NCI-H1092 (cell line): ENCODE results near the gene CAMK2A.

Experiments
- DNase-seq: peaks from one replicate; lab custom pipeline; 2025; lab: John Stamatoyannopoulos, UW

CAMK2A gene

GRCh38 chr5:150210644-150211043 lies 78.9 kb downstream of the CAMK2A start:
- no peak for DNase-seq

GRCh38 chr5:150209099-150209635 lies 80.4 kb downstream of the CAMK2A start:
- no peak for DNase-seq

DNA sequence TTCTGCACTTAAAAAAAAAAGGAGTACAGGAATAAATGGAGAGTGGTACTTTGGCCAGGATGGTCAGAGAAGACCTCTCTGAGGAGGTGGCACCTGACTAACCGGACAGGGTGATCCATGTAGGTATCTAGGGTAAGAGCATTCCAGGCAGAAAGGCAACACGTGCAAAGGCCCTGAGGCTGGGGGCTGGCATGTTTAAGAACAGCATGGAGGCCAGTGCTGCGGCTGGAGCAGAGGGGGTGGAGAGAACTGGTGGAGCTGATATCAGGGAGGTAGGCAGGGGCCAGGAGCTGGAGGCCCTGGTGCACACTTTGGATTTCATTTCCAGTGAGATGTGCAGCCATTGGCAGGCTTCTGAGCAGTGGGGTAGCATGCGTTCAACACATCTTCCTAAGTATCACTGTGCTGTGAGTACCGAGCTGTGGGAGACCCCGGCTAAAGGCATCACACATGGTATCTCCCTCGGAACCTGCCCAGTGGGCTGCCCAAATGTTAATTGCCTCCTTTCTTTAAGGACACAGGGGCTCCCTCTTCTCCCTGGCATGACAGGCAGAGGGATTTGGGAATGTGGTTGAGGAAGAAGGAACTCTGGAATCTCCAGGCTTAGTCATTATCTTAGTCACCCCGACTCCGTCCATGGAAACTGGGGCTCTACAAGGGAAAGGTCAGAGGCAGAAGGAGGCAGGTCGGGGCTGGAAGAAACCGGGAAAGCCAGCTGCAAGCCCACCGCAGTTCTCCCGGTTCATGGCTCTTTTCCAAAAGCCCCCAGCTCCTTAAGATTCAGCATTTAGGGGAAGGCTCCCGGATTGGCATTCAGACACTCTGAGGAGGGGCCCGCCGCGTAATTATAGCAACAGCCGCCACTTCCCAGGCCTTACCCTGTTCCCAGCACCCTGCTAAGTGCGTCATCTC lies 81.1 kb downstream of the CAMK2A start:
- DNase-seq = no peak

GRCh38 chr5:150206779-150207115 lies 82.8 kb downstream of the CAMK2A start:
- no peak for DNase-seq

GRCh38 chr5:150206098-150206778 lies 83.3 kb downstream of the CAMK2A start:
- no peak for DNase-seq

DNA sequence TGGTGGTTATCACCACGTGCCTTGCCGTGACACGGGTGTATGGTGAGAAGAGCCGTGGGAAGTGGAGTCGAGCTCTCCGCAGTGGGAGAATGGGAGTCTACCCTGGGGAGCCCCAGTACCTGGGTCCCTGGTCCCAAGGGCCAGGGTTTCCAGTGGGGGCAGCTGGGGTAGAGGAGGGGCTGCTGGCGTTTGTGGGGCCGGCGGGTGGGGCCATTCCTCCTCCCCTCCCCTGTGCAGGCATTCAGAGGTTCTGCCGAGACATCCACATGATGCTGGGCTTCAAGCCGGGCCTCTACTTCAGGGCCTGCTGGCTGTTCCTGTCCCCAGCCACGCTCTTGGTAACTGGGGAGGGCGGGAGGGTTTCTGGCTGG lies 85.0 kb downstream of the CAMK2A start:
- no peak for DNase-seq

GRCh38 chr5:150203832-150204589 lies 85.6 kb downstream of the CAMK2A start:
- DNase-seq = no peak

DNA sequence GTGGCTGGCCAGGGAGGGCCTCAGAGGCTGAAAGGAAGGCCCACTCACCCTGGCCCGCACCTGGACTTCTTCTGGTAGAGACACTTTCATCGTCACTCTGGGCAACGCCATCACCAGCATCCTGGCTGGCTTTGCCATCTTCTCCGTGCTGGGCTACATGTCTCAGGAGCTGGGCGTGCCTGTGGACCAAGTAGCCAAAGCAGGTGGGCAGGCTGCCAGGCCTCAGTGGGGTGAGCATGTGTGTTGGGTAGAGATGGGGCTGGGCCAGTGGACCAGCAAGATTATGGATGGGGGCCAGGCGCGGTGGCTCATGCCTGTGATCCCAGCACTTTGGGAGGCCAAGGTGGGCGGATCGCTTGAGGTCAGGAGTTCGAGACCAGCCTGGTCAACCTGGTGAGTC lies 87.1 kb downstream of the CAMK2A start:
- no peak for DNase-seq

GRCh38 chr5:150197476-150197875 lies 92.1 kb downstream of the CAMK2A start:
- no peak for DNase-seq

DNA sequence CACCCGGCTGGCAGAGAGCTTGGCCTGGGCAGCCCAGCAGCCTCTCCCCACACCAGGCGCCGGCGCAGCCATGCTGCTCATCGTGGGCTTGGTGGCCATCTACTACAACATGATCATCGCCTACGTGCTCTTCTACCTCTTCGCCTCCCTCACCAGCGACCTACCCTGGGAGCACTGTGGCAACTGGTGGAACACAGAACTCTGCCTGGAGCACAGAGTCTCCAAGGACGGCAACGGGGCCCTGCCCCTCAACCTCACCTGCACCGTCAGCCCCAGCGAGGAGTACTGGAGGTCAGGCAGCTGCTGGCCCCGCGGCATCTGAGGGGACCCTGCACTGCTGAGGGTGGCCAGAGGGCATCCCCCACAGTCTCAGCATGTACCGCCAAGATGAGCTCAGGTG lies 92.6 kb downstream of the CAMK2A start:
- DNase-seq = no peak

GRCh38 chr5:150196514-150196913 lies 93.1 kb downstream of the CAMK2A start:
- no peak for DNase-seq

- DNase-seq = no peak
Observed at GRCh38 chr5:150195736-150196485, 93.7 kb downstream of the CAMK2A start.

- no peak for DNase-seq
Observed at GRCh38 chr5:150192462-150192861, 97.1 kb downstream of the CAMK2A start.

DNA sequence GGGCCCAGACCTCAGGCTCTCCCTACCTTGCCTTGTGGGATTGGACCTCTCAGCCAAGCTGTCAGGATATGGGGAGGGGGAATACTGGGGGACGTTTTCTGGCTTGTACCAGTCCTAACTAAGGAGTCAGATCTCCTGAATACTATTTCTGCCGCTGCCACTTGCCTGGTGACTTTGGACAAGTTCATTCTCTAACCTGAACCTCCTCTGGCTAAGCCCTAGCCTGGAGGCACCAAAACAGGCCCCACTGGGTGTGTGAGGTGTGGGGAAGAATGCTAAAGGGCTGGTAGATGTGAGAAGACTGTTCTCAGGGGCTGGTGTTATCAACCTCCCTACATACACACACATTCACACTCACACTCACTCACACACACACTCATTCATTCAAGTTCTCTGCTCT lies 98.6 kb downstream of the CAMK2A start:
- DNase-seq = no peak

DNA sequence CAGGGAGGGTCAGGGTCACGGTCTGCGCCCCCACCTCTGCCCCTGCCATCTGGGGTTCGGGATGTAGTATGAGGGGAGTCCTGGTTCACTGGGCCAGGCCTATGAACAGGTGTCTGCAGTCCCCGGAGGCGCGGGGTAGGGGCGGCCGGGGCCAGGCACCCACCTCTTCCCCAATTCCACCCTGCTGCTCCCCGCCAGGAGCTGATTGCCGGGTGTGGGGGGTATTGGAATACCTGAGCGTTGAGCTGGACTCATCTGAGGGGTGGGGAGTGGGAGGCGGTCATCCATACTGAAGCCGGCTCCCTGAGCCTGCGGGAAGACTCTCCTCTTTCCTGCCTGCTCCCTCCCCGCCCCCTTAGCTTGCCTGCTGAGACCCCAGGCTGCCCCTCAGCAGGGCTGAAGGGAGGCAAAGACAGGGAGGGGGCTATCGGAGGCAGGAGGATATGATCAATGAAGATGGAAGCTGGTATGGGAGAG lies 99.0 kb downstream of the CAMK2A start:
- DNase-seq = no peak

- no peak for DNase-seq
Observed at GRCh38 chr5:150189728-150190502, 99.7 kb downstream of the CAMK2A start, which contains the start of gene SLC6A7. SLC6A7 (plus strand) TSS chr5:150190062; CDS start chr5:150190328, 266 bp downstream.

GRCh38 chr5:150189326-150189725 lies 100.2 kb downstream of the CAMK2A start:
- no peak for DNase-seq

- no peak for DNase-seq
Observed at GRCh38 chr5:150188146-150188842, 101.3 kb downstream of the CAMK2A start.

DNA sequence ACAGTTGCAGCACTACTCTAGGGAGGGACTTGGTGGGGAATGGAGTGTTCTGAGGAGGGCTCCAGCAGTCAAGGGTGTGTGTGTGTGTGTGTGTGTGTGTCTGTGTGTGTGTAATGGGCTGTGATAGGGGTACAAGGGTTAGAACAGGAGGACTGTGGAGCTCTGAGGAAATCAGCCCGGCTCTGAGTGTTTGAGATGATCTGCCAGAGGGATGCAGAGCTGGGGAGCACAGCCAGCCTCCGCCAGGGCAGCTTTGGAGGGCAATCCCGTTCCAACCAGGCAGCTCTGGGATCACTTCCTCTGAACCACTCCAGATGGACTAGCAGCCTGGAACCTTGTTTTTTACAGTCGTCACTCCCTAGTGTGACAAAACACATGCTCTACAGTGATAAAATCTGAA lies 102.7 kb downstream of the CAMK2A start:
- DNase-seq = no peak

GRCh38 chr5:150186137-150186536 lies 103.4 kb downstream of the CAMK2A start:
- no peak for DNase-seq
